Neutrophil (primary cell): ENCODE data around the gene VEZT.

Source experiments
- H3K27ac ChIP-seq: fragments of 200-600 bp; sonication (generic); 2 replicates; pipeline ENCODE4 v1.5.1; 2016; ENCODE audit warnings: mild to moderate bottlenecking, moderate library complexity
- H3K27me3 ChIP-seq: fragments of 200-600 bp; sonication (generic); 2 replicates; pipeline ENCODE4 v1.6.0; 2016; ENCODE audit warnings: mild to moderate bottlenecking
- H3K36me3 ChIP-seq: fragments of 200-600 bp; sonication (generic); 2 replicates; pipeline ENCODE4 v1.5.1; 2017
- H3K4me1 ChIP-seq, 2 experiments: fragments of 200-600 bp in 1 of 2; sonication (generic) in 1 of 2; 1 replicate in 1 of 2; 2 replicates in 1 of 2; pipeline versions ENCODE4 v1.5.1 to v1.6.1; 2013 to 2016; ENCODE audit warnings: low read depth in 1 of 2, low read length in 1 of 2, mild to moderate bottlenecking in 1 of 2, moderate library complexity in 1 of 2; ENCODE audit not compliant: control insufficient read depth in 1 of 2, insufficient read depth in 1 of 2
- H3K4me3 ChIP-seq, 2 experiments: fragments of 200-600 bp in 1 of 2; sonication (generic) in 1 of 2; 1 replicate in 1 of 2; 2 replicates in 1 of 2; pipeline ENCODE4 v1.5.1; 2013 to 2016; ENCODE audit warnings: low read depth in 1 of 2, low read length in 1 of 2, mild to moderate bottlenecking in 1 of 2, moderate library complexity in 1 of 2
- H3K9me3 ChIP-seq: fragments of 200-600 bp; sonication (generic); 2 replicates; pipeline ENCODE4 v1.5.1; 2016
- CTCF ChIP-seq: fragments of 200-600 bp; sonication (generic); IDR thresholded peaks from 2 replicates; pipeline ENCODE4 v1.5.1; 2016; ENCODE audit warnings: antibody characterized with exemption

VEZT gene

DNA sequence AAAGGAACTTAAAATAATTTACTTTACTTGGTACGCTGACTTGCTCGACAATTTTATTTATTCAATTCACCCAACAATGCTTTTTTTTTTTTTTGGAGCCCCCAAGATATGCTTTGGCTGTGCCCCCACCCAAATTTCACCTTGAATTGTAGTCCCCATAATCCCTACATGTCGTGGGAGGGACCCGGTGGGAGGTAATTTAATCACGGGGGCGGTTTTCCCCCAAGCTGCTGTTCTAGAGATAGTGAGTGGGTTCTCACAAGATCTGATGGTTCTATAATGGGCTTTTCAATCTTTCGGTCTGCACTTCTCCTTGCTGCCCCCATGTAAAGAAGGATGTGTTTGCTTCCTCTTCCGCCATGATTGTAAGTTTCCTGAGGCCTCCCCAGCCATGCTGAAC lies 10.7 kb upstream of the VEZT start:
- Histone ChIP-seq H3K27ac (no peak overlapping the region), H3K4me3 (no peak overlapping the region), H3K27me3 (no peaks in the 10 kb centered on the region), H3K36me3 (no peaks in the 10 kb centered on the region), H3K4me1 (no peaks in the 10 kb centered on the region), H3K9me3 (no peaks in the 10 kb centered on the region)
- TF ChIP-seq CTCF, result no peak

DNA sequence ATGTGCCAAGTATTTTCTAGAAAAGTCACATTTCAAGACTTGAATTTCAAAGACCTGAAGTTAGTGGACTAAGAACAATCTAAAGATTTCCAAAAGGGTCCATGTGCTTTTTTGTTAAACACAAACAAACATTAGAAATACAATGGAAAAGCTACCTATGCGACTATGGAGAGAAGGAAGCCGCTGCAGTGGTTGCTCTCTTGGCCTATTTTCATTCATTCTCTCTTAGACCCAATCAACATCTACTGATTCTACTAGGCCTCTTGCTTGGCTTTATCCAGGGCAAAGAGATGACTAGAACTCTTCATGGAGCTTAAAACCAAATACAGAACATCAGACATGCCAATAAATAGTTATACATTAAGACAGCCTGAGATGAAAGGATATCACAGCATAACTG lies 10.2 kb upstream of the VEZT start:
- Histone ChIP-seq H3K27ac (no peak overlapping the region), H3K4me1 (no peaks in the 10 kb centered on the region), H3K9me3 (no peaks in the 10 kb centered on the region), H3K36me3 (no peaks in the 10 kb centered on the region), H3K4me3 (no peak overlapping the region), H3K27me3 (no peaks in the 10 kb centered on the region)
- no peak for TF ChIP-seq CTCF

DNA sequence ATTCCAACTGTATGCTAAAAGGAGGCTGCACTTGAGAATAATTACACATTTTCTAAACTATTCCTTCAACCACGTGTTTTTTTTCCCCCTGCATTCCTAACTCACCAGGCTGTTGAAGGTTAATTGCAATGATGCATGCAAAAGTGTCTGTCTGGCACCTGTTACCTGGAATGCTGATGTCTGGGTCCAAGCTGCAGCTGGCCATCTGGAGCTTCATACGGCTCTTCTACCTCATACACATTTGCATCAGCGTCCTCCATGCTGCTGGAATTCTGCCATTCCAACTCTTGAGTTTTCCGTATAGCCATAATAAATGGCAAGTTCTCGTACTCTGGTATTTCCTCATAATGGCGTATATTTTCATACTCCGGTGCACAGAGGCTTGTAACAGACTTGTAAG lies 8.9 kb upstream of the VEZT start:
- no peak for TF ChIP-seq CTCF
- H3K4me3 ChIP-seq, result no peak overlapping the region
- no peak overlapping the region for H3K27ac ChIP-seq
- no peaks in the 10 kb centered on the region for H3K36me3 ChIP-seq
- H3K9me3 ChIP-seq, result no peaks in the 10 kb centered on the region
- H3K27me3 ChIP-seq, result no peaks in the 10 kb centered on the region
- H3K4me1 ChIP-seq, result no peaks in the 10 kb centered on the region

DNA sequence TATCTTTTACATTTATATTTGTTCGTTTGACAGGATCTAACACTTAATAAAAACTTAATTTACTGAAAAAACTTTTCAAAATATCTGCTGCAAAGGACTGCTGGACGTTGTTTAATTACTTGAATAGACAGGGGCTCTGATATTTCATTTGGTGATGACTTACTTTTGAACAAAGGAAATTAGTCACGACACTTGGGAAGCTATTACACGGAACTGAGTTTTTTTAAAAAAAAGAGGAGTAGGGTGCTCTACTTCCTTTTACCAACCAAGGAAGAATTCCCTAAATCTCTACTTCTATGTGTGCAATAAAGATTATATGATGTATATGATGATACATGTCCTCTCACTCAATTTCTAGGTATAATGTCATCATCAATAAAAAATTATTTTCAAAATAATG lies 5.0 kb upstream of the VEZT start:
- Histone ChIP-seq H3K27me3 (peaks cover 12% of the 10 kb centered on the region), H3K9me3 (no peaks in the 10 kb centered on the region), H3K4me3 (no peak overlapping the region), H3K4me1 (peaks cover 11 to 15% of the 10 kb centered on the region in 2 experiments), H3K27ac (no peak overlapping the region), H3K36me3 (no peaks in the 10 kb centered on the region)
- TF ChIP-seq CTCF, result no peak

- Histone ChIP-seq H3K4me3 (no peak overlapping the region), H3K27me3 (peaks cover 12% of the 10 kb centered on the region), H3K9me3 (no peaks in the 10 kb centered on the region), H3K27ac (no peak overlapping the region), H3K4me1 (peaks cover 11 to 20% of the 10 kb centered on the region in 2 experiments), H3K36me3 (no peaks in the 10 kb centered on the region)
- no peak for TF ChIP-seq CTCF
Observed at GRCh38 chr12:95213119-95213518, 4.5 kb upstream of the VEZT start.

DNA sequence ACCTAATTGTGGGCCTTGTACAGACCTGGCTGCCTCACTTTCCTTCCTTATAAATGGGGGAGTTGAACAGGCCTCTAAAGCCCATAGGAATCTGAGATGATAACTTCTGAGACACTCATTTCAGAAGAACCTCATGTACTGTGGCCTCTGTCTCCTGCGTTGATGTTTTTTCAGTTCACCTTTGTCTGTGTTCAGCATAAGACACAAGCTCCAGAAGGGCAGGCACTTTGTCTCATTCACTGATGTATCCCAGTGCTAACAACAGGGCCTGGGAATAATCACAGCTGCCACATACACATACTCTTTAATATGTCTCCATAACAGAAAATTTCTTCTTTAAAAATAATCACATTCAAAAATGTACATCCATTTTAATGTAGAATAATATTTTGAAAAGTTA lies 3.7 kb upstream of the VEZT start:
- no peak for TF ChIP-seq CTCF
- no peak overlapping the region for H3K27ac ChIP-seq
- peaks cover 12% of the 10 kb centered on the region for H3K27me3 ChIP-seq
- no peak overlapping the region for H3K4me3 ChIP-seq
- no peaks in the 10 kb centered on the region for H3K9me3 ChIP-seq
- H3K4me1 ChIP-seq, result peaks cover 19 to 28% of the 10 kb centered on the region in 2 experiments
- H3K36me3 ChIP-seq, result no peaks in the 10 kb centered on the region
